Trophoblast cell (in vitro differentiated cells and primary cell): ENCODE measurements around the gene TNF.
A peak's percentile ranks its signal among the peaks of the same experiment; 100 is the strongest.
"Not testable (repeated sequence)": the region's sequence is repeated elsewhere in the genome, so short reads cannot be mapped to it uniquely, and the experiment has no call there.

Source experiments
- DNase-seq, 2 donors: peaks; one replicate each; pipeline ENCODE4 v3.0.0-alpha.2; 2016
- H2AFZ ChIP-seq: 2 replicates; pipeline ENCODE4 v1.6.1; 2013; ENCODE audit warnings: low read length, moderate library complexity, mild to moderate bottlenecking; ENCODE audit not compliant: insufficient read depth, poor library complexity
- H2AK5ac ChIP-seq: 2 replicates; pipeline ENCODE4 v1.6.1; 2013; ENCODE audit warnings: mild to moderate bottlenecking, low read length
- H2BK120ac ChIP-seq: 2 replicates; pipeline ENCODE4 v1.6.1; 2013; ENCODE audit warnings: low read length, mild to moderate bottlenecking, moderate library complexity; ENCODE audit not compliant: insufficient read depth, poor library complexity
- H2BK12ac ChIP-seq: 2 replicates; pipeline ENCODE4 v1.6.1; 2013; ENCODE audit warnings: mild to moderate bottlenecking, low read length, moderate library complexity
- H2BK5ac ChIP-seq: 2 replicates; pipeline ENCODE4 v1.6.1; 2013; ENCODE audit warnings: low read length, low read depth, moderate library complexity, mild to moderate bottlenecking; ENCODE audit not compliant: poor library complexity
- H3K14ac ChIP-seq: 2 replicates; pipeline ENCODE4 v1.6.1; 2013; ENCODE audit warnings: mild to moderate bottlenecking, low read length
- H3K18ac ChIP-seq: 2 replicates; pipeline ENCODE4 v1.6.1; 2013; ENCODE audit warnings: mild to moderate bottlenecking, low read length
- H3K23ac ChIP-seq: 2 replicates; pipeline ENCODE4 v1.6.1; 2013; ENCODE audit warnings: low read length
- H3K27ac ChIP-seq: 2 replicates; pipeline ENCODE4 v1.5.1; 2013; ENCODE audit warnings: low read depth, mild to moderate bottlenecking, inconsistent platforms, low read length, moderate library complexity
- H3K27me3 ChIP-seq: 2 replicates; pipeline ENCODE4 v1.6.1; 2013; ENCODE audit warnings: inconsistent platforms, mild to moderate bottlenecking, low read length, moderate library complexity; ENCODE audit not compliant: insufficient read depth
- H3K36me3 ChIP-seq, 2 experiments: 1 replicate in 1 of 2; 2 replicates in 1 of 2; pipeline ENCODE4 v1.6.1; 2013; ENCODE audit warnings: low read length in 2 of 2, mild to moderate bottlenecking in 2 of 2, moderate library complexity in 1 of 2; ENCODE audit not compliant: insufficient read depth in 2 of 2, control insufficient read depth in 1 of 2
- H3K4ac ChIP-seq: 2 replicates; pipeline ENCODE4 v1.6.1; 2013; ENCODE audit warnings: low read depth, mild to moderate bottlenecking, low read length, moderate library complexity
- H3K4me1 ChIP-seq, 2 experiments: 1 replicate in 1 of 2; 2 replicates in 1 of 2; pipeline ENCODE4 v1.6.1; 2013; ENCODE audit warnings: low read length in 2 of 2, mild to moderate bottlenecking in 2 of 2, moderate library complexity in 1 of 2; ENCODE audit not compliant: insufficient read depth in 2 of 2, control insufficient read depth in 1 of 2
- H3K4me2 ChIP-seq: 2 replicates; pipeline ENCODE4 v1.6.1; 2013; ENCODE audit warnings: inconsistent platforms, mild to moderate bottlenecking, low read length, moderate library complexity
- H3K4me3 ChIP-seq: 2 replicates; pipeline ENCODE4 v1.5.1; 2013; ENCODE audit warnings: mild to moderate bottlenecking, low read depth, low read length, inconsistent platforms
- H3K79me1 ChIP-seq: one replicate; pipeline ENCODE4 v1.6.1; 2013; ENCODE audit warnings: low read length
- H3K79me2 ChIP-seq: 2 replicates; pipeline ENCODE4 v1.6.1; 2013; ENCODE audit warnings: low read length, mild to moderate bottlenecking; ENCODE audit not compliant: control insufficient read depth, insufficient read depth, poor library complexity
- H3K9ac ChIP-seq: 2 replicates; pipeline ENCODE4 v1.6.1; 2013; ENCODE audit warnings: mild to moderate bottlenecking, low read length
- H3K9me3 ChIP-seq: 2 replicates; pipeline ENCODE4 v1.6.1; 2013; ENCODE audit warnings: low read depth, mild to moderate bottlenecking, control low read depth, inconsistent platforms, low read length; ENCODE audit not compliant: insufficient read depth
- H4K12ac ChIP-seq: 2 replicates; pipeline ENCODE4 v1.6.1; 2013; ENCODE audit warnings: low read depth, mild to moderate bottlenecking, low read length, moderate library complexity
- H4K8ac ChIP-seq: 2 replicates; pipeline ENCODE4 v1.6.1; 2013; ENCODE audit warnings: low read depth, mild to moderate bottlenecking, low read length, moderate library complexity
- H4K91ac ChIP-seq: one replicate; pipeline ENCODE4 v1.6.1; 2013; ENCODE audit warnings: low read depth, mild to moderate bottlenecking, low read length, moderate library complexity
- whole genome bisulfite sequencing: extraction: QIAGEN DNeasy Blood & Tissue Kit; methylation state at CpG from one replicate; pipeline ENCODE4 v1.1.7; 2013; ENCODE audit warnings: missing lambda C conversion rate; ENCODE audit not compliant: insufficient read length, insufficient coverage; ENCODE audit errors: extremely low coverage; 5-methylcytosine and 5-hydroxymethylcytosine counted together

The TNF gene

DNA sequence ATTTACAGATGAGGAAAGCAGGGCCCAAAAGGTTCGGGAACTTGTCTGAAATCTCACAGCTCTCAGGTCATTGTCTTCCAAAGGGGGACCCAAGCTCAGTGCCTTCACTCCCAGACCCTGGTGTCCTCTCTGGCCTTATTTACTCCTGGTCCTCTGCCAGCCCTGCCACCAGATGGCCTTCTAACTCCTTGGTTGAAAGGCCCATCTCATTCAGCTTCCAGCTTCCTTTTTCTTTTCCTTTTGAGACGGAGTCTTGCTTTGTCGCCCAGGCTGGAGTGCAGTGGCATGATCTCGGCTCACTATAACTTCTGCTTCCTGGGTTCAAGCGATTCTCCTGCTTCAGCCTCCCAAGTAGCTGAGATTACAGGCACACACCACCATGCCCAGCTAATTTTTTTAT is 24.0 kb upstream of the TNF start:
- not testable (repeated sequence) for H2BK5ac ChIP-seq, H4K12ac ChIP-seq, H3K27me3 ChIP-seq, H4K91ac ChIP-seq, H3K18ac ChIP-seq, H3K9ac ChIP-seq, H3K79me1 ChIP-seq, H3K9me3 ChIP-seq, H2AK5ac ChIP-seq, H2BK12ac ChIP-seq, H3K4ac ChIP-seq, H3K14ac ChIP-seq, H3K4me3 ChIP-seq, H3K4me1 ChIP-seq, H2BK120ac ChIP-seq, H4K8ac ChIP-seq, H3K4me2 ChIP-seq, H3K23ac ChIP-seq, H3K27ac ChIP-seq, H3K79me2 ChIP-seq, H2AFZ ChIP-seq
- WGBS, result no CpG with 5 or more reads among the region's 5 CpGs
- peak in 1 of 2 donors; percentile 43 for DNase-seq
- H3K36me3 ChIP-seq, result peaks cover 10 to 12% of the 10 kb centered on the region in 2 experiments

DNA sequence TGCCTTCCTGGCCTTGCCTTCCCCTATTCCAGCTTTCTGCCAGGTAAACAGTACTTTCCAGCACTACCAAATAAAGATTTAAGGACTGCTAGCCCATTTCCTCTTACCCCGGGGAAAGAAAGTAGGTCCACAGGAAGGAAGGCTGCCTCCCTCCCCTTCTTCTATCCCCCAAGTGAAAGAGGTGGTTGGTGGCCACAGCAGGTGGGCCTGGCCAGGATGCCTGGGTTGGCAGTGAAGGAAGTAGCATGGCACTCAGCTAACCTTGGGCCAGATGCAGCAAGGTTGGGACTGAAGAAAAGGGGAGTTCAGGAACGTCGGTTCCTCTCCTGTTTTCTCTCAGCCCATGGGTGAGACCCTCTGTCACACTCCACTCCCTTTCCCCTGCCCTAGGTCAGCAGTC is 19.1 kb upstream of the TNF start:
- WGBS, result no CpG with 5 or more reads among the region's 3 CpGs
- Histone ChIP-seq H3K4ac (no peak overlapping the region), H3K4me2 (no peak overlapping the region), H3K14ac (no peak overlapping the region), H3K23ac (no peak overlapping the region), H2AFZ (no peak overlapping the region), H3K36me3 (peaks cover 20 to 28% of the 10 kb centered on the region in 2 experiments), H4K12ac (no peak overlapping the region), H3K18ac (no peak overlapping the region), H3K4me3 (no peak overlapping the region), H3K27ac (no peak overlapping the region), H3K9ac (no peak overlapping the region), H2AK5ac (no peak overlapping the region), H2BK12ac (no peak overlapping the region), H2BK5ac (no peak overlapping the region), H3K79me2 (no peaks in the 10 kb centered on the region), H3K27me3 (no peaks in the 10 kb centered on the region), H4K91ac (no peak overlapping the region), H3K9me3 (no peaks in the 10 kb centered on the region), H3K79me1 (peaks cover 8% of the 10 kb centered on the region), H4K8ac (no peak overlapping the region), H3K4me1 (peaks cover 20 to 23% of the 10 kb centered on the region in 2 experiments), H2BK120ac (no peak overlapping the region)
- no peak for DNase-seq

DNA sequence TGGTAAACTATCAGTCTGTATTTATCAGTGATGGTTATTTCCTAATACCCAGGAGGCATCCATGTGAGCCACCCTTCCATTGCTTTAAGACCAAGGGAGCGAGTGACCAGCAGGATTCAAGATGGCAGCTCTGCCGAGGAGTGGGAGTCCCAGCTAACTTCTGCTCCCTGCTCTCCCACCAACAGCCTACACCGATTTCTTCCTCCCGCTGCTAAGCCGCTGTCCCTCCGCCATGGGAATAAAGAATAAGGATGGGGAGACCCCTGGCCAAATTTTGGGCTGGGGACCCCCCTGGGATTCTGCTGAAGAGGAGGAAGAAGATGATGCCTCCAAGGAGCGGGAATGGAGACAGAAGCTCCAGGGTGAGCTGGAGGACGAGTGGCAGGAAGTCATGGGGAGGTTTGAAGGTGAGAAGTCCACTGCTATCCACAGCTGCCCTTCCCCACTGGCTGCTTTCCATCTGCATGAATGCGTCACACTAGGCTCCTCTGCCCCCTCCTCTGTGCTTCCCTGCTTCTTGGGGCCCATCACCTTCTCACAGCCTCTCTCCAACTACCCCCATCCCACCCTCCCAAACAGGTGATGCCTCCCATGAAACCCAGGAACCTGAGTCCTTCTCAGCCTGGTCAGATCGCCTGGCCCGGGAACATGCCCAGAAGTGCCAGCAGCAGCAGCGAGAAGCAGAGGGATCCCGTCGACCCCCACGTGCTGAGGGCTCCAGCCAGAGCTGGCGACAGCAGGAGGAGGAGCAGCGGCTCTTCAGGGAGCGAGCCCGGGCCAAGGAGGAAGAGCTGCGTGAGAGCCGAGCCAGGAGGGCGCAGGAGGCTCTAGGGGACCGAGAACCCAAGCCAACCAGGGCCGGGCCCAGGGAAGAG is 17.7 kb upstream of the TNF start:
- Histone ChIP-seq H4K12ac (no peak overlapping the region), H3K14ac (no peak overlapping the region), H3K4me3 (no peak overlapping the region), H4K91ac (no peak overlapping the region), H3K36me3 (peaks cover 20 to 28% of the 10 kb centered on the region in 2 experiments), H3K4me2 (no peak overlapping the region), H3K9ac (no peak overlapping the region), H3K18ac (no peak overlapping the region), H3K27ac (no peak overlapping the region), H3K9me3 (no peaks in the 10 kb centered on the region), H3K23ac (no peak overlapping the region), H3K4me1 (peaks cover 20 to 23% of the 10 kb centered on the region in 2 experiments), H2AK5ac (no peak overlapping the region), H2BK5ac (no peak overlapping the region), H2BK120ac (no peak overlapping the region), H2BK12ac (no peak overlapping the region), H3K4ac (no peak overlapping the region), H2AFZ (no peak overlapping the region), H4K8ac (no peak overlapping the region), H3K79me1 (peaks cover 8% of the 10 kb centered on the region), H3K79me2 (no peaks in the 10 kb centered on the region), H3K27me3 (no peaks in the 10 kb centered on the region)
- no CpG with 5 or more reads among the region's 24 CpGs for WGBS
- no peak for DNase-seq

DNA sequence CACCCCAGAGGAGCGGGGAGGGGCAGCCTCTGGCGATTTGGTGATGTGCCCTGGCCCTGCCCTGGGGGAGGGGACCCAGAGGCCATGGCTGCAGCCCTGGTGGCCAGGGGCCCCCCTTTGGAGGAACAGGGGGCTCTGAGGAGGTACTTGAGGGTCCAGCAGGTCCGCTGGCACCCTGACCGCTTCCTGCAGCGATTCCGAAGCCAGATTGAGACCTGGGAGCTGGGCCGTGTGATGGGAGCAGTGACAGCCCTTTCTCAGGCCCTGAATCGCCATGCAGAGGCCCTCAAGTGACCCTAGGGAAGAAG is 17.1 kb upstream of the TNF start:
- H3K79me2 ChIP-seq, result no peaks in the 10 kb centered on the region
- H3K23ac ChIP-seq, result no peak overlapping the region
- peaks cover 20 to 28% of the 10 kb centered on the region in 2 experiments for H3K36me3 ChIP-seq
- no peak overlapping the region for H2BK120ac ChIP-seq
- no peak overlapping the region for H3K4me3 ChIP-seq
- H3K18ac ChIP-seq, result no peak overlapping the region
- H3K14ac ChIP-seq, result no peak overlapping the region
- peaks cover 8% of the 10 kb centered on the region for H3K79me1 ChIP-seq
- no peak overlapping the region for H2AK5ac ChIP-seq
- no peak overlapping the region for H3K9ac ChIP-seq
- H4K12ac ChIP-seq, result no peak overlapping the region
- no peak overlapping the region for H3K4ac ChIP-seq
- H2AFZ ChIP-seq, result no peak overlapping the region
- no peak overlapping the region for H2BK12ac ChIP-seq
- WGBS, result no CpG with 5 or more reads among the region's 8 CpGs
- peaks cover 20 to 23% of the 10 kb centered on the region in 2 experiments for H3K4me1 ChIP-seq
- H3K27ac ChIP-seq, result no peak overlapping the region
- no peak overlapping the region for H3K4me2 ChIP-seq
- no peak overlapping the region for H4K8ac ChIP-seq
- no peaks in the 10 kb centered on the region for H3K9me3 ChIP-seq
- H3K27me3 ChIP-seq, result no peaks in the 10 kb centered on the region
- H4K91ac ChIP-seq, result no peak overlapping the region
- no peak for DNase-seq
- H2BK5ac ChIP-seq, result no peak overlapping the region
